Ishikawa (cell line): Measurements from ENCODE around the gene KCTD16.

ENCODE experiments used
- CEBPB ChIP-seq: IDR thresholded peaks from 2 replicates; pipeline ENCODE4 v1.6.1; 2012
- EP300 ChIP-seq: IDR thresholded peaks from 2 replicates; pipeline ENCODE4 v1.6.1; 2012; ENCODE audit warnings: borderline replicate concordance
- FOXM1 ChIP-seq: IDR thresholded peaks from 2 replicates; pipeline ENCODE4 v1.6.1; 2012; ENCODE audit warnings: low read depth, borderline replicate concordance
- NFIC ChIP-seq: IDR thresholded peaks from 2 replicates; pipeline ENCODE4 v1.6.1; 2012
- YY1 ChIP-seq: IDR thresholded peaks from 2 replicates; pipeline ENCODE4 v1.6.1; 2012; ENCODE audit warnings: low read depth
- ZBTB7A ChIP-seq: IDR thresholded peaks from 2 replicates; pipeline ENCODE4 v1.6.1; 2012; ENCODE audit warnings: low read depth
- TF ChIP-seq, protein P1 (sequence below): IDR thresholded peaks from 2 replicates; pipeline ENCODE4 v1.6.1; 2012
- TF ChIP-seq, protein P2 (sequence below): IDR thresholded peaks from 2 replicates; pipeline ENCODE4 v1.6.1; 2012; ENCODE audit warnings: low read depth, mild to moderate bottlenecking

DNA sequence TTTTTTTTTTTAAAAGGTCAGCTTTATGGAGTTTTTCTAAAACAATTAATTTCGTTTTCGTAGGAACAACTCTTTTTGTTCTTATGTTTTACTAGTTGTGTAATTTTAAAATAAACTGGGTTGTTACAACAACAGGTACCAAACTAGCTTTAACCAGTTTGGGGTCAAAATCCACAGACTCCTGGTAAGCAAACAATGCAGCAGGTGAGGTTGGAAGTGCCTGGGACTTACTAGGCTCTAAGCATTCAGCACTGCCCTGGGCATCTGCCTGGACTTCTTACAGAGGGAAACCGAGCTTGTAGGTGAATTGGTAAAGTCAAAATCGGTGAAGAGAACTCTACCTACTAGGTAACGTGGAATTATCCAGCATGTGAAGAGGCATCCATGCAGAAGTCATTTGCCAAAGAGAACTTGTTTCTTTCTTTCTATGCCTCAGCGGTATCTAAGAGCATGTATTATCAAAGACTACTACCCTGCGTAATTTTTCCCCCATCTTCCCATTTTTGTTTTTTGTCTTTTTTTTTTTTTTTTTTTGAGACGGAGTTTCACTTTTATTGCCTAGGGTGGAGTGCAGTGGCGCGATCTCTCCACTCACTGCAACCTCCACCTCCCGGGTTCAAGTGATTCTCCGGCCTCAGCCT lies 145.4 kb downstream of the KCTD16 start:
- no peak for TF ChIP-seq FOXM1
- TF ChIP-seq, protein P1, sequence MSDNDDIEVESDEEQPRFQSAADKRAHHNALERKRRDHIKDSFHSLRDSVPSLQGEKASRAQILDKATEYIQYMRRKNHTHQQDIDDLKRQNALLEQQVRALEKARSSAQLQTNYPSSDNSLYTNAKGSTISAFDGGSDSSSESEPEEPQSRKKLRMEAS: no peak
- no peak for TF ChIP-seq CEBPB
- no peak for TF ChIP-seq NFIC
- no peak for TF ChIP-seq ZBTB7A
- TF ChIP-seq, protein P2, sequence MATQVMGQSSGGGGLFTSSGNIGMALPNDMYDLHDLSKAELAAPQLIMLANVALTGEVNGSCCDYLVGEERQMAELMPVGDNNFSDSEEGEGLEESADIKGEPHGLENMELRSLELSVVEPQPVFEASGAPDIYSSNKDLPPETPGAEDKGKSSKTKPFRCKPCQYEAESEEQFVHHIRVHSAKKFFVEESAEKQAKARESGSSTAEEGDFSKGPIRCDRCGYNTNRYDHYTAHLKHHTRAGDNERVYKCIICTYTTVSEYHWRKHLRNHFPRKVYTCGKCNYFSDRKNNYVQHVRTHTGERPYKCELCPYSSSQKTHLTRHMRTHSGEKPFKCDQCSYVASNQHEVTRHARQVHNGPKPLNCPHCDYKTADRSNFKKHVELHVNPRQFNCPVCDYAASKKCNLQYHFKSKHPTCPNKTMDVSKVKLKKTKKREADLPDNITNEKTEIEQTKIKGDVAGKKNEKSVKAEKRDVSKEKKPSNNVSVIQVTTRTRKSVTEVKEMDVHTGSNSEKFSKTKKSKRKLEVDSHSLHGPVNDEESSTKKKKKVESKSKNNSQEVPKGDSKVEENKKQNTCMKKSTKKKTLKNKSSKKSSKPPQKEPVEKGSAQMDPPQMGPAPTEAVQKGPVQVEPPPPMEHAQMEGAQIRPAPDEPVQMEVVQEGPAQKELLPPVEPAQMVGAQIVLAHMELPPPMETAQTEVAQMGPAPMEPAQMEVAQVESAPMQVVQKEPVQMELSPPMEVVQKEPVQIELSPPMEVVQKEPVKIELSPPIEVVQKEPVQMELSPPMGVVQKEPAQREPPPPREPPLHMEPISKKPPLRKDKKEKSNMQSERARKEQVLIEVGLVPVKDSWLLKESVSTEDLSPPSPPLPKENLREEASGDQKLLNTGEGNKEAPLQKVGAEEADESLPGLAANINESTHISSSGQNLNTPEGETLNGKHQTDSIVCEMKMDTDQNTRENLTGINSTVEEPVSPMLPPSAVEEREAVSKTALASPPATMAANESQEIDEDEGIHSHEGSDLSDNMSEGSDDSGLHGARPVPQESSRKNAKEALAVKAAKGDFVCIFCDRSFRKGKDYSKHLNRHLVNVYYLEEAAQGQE: no peak
- TF ChIP-seq YY1: no peak
- TF ChIP-seq EP300: no peak
